ENCODE results near the gene VASN.

Gene VASN

DNA sequence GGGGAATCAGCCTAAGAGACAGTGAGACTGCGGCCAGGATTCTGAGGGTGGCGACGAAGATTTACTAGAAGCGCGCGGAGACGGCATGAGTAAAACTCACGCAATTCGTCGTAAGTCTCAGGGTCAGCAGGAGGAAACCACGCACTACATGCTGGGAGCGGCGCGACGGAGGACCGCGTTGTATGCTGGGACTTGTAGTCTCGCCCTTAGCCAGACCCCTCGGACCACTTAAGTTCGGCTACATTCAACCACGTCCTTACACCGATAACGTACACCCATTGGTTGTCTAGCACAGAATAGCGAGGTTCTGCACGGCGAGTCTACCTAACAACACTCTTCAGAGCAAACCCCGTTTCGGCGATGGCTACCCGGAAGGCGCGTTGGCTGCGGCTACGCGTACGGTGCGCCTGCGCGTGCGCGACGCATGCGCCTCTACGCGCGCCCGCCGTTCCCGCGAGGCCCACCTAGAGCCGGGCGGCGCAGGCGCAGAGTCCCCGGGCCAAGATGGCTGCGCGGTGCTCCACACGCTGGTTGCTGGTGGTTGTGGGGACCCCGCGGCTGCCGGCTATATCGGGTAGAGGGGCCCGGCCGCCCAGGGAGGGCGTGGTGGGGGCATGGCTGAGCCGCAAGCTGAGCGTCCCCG lies 53.9 kb downstream of the VASN start, which contains the start of gene DNAJA3:
Gene DNAJA3 (plus strand): TSS at position 491 of the 643 bp plus-strand sequence. CDS start 14 bp downstream, at position 505.
- TF ChIP-seq, protein P1, sequence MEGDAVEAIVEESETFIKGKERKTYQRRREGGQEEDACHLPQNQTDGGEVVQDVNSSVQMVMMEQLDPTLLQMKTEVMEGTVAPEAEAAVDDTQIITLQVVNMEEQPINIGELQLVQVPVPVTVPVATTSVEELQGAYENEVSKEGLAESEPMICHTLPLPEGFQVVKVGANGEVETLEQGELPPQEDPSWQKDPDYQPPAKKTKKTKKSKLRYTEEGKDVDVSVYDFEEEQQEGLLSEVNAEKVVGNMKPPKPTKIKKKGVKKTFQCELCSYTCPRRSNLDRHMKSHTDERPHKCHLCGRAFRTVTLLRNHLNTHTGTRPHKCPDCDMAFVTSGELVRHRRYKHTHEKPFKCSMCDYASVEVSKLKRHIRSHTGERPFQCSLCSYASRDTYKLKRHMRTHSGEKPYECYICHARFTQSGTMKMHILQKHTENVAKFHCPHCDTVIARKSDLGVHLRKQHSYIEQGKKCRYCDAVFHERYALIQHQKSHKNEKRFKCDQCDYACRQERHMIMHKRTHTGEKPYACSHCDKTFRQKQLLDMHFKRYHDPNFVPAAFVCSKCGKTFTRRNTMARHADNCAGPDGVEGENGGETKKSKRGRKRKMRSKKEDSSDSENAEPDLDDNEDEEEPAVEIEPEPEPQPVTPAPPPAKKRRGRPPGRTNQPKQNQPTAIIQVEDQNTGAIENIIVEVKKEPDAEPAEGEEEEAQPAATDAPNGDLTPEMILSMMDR (IDR thresholded peaks at IDR 0.05), result no peak

DNA sequence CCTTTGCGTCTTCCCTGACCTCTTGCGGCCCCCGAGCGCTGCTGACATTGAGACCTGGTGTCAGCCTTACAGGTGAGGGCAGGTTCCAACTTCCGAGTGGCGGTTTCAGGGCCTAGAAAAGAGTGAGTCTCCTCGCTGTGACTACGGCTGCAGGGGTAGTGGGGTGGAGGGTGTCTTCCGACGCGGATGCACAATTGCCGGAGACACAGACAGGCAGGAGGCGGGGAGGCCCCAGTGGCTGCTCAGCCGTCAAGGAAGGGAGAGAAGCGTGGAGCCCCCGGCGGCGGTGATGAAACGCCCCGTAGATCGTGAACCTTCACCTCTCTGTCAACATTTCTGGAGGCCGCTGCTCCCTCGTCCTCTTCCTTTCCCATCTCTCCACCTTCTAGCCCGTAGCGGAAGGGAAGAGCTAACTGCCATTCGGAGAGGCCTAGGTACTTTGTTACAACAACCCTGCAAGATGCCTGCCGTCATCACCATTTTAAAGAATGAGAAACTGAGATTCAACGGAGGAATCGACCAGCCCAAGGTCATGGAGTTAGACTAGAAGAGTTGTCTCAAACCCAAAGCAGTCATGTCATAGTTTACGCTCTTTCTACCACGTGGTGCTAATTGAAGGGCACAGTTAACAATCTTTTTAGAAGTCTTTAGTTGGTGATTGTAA lies 54.5 kb downstream of the VASN start:
- TF ChIP-seq, protein P1 (IDR thresholded peaks at IDR 0.05), result no peak

DNA sequence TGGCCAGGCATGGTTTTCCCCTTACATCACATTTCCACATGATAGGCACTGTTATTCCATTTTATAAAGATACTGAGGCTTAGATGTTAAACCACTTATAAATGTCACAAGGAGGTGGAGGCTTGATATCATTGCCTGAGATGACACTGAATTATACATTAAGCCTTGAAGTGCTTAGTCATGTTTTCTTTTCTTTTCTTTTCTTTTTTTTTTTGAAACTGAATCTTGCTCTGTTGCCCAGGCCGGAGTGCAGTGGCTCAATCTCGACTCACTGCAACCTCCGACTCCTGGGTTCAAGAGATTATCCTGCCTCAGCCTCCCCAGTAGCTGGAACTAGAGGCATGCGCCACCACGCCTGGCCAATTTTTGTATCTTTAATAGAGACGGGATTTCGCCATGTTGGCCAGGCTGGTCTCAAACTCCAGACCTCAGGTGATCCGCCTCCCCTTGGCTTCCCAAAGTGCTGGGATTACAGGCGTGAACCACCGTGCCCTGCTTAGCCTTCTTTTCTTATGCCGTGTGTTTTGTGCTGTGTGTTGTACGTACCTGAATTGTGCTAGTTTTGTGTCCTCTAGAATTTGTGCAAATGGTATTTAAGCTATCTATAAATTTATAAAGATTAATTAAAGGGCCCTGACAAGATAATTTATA lies 55.2 kb downstream of the VASN start:
- TF ChIP-seq, protein P1 (IDR thresholded peaks at IDR 0.05), result no peak

- TF ChIP-seq, protein P1 (IDR thresholded peaks at IDR 0.05), result no peak
Observed at GRCh38 chr16:4428500-4428899, 56.9 kb downstream of the VASN start.

DNA sequence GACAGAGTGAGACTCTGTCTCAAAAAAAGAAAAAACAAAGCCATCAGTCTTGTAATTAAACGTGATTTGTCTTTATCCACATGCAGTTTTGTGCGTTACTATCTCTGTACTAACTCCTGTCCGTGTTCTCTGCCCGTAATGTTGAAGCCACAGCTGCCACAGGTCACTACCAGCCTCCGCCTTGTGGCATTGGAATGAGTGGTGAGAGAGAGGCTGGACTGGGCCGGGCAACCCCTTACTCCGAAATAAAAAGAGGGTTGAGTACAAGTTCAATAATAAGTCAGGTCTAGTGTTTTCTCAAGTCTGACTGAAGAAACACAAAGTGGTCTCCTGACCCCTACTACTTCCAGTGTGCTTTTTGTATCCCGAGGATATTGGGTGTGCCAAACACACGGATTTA lies 59.4 kb downstream of the VASN start:
- TF ChIP-seq, protein P1 (IDR thresholded peaks at IDR 0.05), result no peak

Data from LNCAP (cell line).